AG08395 (cell line): Measurements from ENCODE around the gene ARHGEF33.

Experiments used
- DNase-seq: peaks from one replicate; pipeline ENCODE4 v3.0.0; 2012; ENCODE audit warnings: mixed read lengths, low spot score

The ARHGEF33 gene

DNA sequence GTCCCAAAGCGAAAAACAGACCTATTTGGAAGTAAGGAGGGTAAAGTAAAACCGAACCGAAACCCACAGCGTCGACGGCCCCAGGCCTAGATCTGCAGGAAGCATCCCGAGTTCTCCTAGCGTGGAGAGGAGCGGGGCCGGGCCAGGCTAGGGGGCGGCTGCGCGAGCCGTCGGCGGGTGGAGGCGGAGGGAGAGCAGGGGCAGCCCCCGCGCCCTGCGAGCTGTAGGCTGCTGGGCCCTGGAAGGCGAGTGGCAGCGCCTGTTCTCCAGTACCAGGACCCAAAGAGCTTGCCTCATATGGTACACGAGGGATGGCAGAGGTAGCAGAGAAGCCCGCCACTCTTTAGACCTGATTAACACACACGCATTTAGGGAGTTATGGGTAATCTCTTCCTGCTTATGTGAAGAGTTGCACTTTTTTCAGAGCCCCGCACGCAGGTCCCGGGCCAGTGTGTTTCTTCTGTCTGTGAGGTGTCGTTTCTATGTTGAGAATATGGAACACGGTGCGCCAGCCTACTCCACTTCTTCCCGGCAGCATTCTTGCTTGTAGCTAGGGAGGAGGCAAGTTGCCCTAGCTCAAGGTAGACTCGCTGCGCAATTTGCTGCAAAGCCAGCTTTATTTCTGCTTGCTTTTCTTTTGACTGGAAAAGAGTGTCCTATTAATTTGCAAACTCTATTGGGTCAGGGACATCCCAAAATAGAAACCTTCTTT, 71.1 kb downstream of the ARHGEF33 start:
- no peak for DNase-seq

DNA sequence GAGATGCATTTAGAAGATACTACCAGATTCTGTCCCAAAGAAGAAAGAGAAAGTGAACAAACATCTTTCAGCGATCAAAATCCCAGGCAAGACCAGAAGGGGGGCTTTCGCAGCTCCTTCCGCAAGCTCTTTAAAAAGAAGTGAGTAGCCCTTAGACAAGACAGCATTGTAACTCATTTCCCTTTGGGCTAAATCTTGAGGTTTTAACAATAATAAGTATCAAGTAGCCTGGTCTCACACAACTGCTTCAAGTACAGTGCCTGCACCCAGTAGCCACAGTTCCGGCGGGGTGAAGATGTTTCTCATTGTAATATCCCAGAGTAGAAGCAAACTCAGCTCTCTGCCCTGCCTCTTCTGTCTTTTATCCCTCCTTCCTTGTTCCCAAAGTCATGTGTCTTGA, 76.3 kb downstream of the ARHGEF33 start:
- DNase-seq: no peak

DNA sequence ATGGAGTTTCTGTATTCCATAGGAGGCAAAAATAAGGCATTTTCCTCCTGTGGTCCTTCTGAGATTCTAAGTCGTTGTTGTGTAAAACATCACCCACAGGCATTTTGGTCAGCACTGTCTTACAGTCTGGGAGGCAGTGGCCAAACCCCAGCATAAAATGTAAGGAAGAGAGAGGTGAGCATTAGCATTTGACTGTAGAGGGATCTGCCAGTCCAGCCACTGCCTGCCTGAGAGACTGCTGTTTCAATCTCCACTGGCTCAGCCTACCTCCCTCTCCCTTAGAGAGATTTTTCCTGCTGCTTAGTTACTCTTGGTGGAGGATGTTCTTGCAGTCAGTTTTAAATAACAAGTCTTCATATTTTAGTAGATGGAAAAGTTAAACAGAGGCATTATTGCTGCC, 77.0 kb downstream of the ARHGEF33 start:
- no peak for DNase-seq

DNA sequence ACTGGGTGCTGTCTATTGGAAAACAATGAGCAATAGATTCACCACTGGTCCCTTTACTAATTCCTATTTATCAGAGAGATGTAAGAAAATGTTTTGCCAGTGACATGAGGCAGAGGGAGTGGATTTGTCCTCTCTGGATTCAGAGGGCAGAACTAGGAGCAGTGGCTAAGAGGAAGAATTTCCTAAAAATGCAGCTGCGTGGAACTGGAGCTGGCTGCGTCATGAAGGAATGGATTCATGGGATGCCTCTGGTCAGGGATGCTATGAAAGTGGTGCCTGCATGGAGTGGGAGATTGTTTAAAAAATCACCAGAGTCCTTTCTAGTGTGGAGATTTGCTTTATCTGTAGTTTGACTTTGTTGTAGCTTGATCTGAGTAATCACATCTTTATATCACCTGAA, 78.3 kb downstream of the ARHGEF33 start:
- DNase-seq: no peak

DNA sequence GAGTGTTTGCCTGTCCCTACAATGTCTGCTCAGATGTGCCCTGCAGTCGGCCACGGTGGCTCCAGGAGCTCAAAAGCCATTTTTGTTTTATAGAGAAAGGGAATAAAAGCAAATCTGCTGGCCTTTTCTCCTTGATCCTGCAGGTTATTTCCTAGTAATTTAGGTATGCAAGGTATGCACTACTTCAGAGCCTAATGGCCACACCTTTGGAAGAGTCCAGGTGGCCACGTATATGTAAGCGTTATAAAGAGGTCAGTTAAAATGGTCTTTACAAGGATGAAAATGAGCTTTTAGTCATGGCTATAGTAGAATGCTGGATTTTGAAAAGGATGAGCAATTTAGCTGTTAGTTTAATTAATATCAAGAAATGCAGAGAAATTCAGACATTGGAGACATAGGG, 81.7 kb downstream of the ARHGEF33 start:
- no peak for DNase-seq

DNA sequence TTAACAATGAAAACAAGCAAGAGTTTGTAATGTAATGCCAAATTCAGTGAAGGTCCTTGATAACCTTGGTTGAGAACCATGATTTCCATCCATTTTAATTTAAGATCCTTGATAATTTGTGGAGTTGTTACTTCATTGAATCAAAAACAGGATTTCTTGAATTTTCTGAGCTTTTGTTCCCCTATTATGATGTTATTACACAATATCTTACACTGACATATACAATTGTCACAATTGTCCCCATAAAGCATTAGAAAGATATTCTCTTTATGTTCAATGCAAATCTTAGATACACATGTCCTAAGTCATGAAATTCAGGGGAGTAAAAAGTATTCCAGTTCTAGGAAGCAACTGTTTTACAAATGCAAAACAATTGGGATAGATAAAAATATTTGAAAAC, 83.6 kb downstream of the ARHGEF33 start:
- DNase-seq: no peak

DNA sequence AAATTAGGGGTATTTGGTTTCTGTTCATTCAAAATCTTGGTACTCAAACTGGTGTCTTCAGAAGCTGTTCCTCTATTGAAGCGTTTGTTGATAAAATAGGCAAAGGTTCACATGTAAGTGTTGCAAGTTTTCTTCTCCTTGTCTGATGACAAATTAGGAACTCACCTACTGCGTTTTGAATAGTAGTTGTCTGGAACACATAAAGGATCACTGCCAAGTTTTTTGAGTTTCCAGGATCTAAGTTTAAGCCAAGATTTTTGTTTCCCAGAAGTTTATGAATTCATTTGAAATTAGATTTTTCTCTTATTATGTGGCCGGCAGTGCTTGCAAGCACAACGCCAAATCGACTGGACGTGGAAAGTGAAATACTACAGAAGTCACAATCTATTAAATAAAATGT, 85.4 kb downstream of the ARHGEF33 start:
- DNase-seq: no peak

DNA sequence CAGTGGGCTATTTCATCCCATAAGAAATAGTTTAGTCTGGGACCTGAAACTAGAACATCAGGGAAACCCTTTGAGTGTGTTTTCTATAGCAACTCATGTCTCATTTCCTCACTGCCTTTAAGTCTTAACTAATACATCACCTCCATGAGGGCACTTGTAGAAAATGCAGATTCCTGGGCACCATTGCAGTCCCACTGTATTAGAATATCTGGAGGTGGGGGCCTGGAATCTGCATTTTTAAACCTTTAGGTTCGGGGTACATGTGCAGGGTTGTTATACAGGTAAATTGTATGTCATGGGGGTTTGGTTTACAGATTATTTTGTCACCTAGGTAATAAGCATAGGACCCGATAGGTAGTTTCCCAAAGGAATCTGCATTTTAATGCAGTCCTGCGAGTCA, 87.4 kb downstream of the ARHGEF33 start:
- no peak for DNase-seq

DNA sequence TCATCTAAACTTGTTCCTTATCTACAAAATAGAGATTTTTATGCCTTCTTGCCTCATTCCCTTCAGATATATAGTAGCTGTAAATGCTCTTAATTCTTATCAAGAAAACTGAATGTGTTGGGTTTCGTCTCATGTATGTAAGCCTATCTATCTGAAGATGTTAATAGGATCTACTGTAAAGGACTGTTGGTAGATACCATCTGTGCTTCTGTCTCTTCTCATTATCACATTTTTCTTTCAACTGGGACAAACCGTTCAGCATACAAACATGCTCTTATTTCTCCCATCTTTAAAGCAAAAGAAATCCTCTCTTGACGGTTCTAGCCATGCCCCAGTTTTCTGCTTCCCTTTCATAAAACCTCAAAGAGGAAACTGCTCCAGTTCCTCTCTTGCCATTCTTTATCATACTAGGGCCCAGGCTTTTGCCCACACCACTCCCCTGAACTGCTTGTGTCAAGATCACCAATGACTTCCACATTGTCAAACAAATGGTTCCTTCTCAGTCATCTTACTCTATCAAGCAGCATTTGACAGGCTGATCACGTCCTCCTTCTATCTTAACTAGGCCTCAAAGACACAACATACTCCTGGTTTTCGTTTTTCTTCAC, 88.7 kb downstream of the ARHGEF33 start:
- DNase-seq: no peak

DNA sequence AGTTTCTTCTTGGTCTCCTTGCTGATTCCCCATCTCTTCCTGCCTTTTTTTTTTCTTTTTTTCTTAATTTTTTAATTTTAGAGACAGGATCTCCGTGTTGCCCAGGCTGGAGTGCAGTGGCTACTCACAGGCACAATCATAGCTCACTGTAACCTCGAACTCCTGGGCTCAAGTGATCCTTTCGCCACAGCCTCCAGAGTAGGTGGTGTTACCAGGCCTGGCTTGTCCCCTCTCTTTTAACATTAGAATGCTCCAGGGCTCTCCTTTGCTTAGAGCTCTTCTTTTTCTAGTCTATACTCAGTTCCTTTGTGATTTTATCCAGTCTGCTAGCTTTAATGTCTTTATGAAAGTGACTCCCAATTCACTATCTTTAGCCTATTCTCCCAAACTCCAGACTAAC, 89.2 kb downstream of the ARHGEF33 start:
- DNase-seq: no peak

DNA sequence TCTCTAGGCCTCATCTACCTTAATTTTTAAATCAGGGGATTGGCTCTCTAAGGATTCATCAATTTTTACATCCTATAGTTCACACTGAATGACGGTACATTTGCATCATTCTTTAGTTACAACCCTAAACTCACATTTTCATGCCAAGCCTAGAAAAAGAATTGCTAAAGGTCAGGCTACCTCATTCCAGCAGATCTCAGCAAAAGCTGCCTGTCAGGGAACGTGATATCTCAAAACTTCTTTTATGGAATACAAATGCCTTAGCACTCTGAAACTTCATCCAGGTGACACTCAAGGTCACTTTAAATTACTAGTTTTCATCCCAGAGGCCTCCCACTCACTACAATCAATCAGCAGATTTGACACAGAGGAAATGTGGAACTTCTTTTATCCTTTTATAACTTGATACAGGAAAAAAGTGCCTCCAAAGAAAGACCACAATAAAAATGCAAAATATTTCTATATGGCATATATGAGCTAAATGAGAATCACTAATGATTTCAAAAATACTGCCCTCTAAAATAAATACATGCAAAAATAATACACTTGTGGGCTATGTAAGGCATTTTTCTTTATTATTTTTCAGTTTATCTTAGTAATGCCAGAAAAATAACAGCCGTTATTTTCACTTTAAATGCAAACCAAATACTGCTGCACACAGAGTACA, 91.5 kb downstream of the ARHGEF33 start:
- no peak for DNase-seq

DNA sequence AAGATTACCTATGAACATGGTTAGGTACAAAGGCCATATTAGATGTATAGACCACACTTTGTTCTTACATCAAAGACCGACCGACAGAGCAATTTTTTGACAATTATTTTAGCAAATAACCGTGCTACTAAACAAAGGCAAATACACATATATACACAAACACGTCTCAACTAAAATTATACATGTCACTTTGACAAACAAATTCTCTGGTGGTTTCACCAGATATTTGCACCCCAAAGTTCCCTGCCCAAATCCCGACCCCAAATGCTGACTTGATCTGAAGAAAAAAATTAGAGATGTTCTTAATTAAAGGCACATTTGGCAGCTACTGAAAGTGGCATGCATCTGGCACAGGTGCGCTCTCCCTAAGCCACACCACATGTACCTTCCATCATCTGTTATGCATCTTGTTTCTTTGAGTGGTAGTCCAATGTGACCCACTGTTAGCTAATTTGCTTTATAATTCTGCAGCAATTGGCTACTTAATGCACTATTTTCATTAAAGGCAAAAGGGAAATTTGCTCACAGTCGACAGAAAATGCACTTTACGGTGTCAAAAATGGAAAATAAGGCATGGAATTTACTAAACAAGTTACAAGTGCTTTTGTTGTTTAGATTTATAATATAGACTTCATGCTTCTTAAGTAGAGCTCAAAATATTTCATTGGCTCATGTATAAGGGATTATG, 92.1 kb downstream of the ARHGEF33 start:
- DNase-seq: no peak

DNA sequence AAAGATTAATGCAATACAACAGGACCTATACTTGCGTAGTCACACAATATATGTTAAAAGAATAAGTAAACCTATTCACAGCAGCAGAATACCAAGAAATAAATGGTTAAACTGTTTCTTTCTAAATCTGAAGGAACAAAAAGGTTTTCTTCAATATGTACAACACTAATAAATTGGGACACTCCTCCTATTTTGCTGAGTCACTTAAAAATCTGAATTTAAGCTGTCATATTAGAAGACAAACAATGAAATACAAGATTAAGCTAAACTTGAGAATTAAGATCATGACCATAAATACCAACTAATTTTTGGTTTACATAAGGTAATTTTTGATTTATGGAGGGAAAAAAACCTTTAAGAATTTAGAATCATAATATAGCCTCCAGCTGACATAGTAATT, 92.8 kb downstream of the ARHGEF33 start:
- no peak for DNase-seq

DNA sequence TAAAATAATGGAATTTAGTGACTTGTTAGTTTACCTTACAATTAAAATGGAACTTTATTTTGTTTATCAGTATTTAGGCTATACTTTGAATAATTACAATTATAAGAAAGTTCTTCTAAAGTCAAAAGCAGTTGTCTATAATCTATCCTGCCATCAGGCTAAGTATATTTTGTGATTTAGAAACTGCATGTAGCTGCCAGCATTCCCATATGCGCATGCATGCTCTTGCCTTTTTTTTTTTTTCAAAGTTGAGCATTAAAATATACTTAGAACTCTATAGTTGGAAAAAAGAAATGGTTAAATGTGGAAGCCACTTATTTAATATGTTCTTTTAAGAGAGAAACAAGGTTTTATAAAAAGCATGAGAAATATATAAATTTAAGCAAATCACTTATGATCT, 99.0 kb downstream of the ARHGEF33 start:
- DNase-seq: no peak

DNA sequence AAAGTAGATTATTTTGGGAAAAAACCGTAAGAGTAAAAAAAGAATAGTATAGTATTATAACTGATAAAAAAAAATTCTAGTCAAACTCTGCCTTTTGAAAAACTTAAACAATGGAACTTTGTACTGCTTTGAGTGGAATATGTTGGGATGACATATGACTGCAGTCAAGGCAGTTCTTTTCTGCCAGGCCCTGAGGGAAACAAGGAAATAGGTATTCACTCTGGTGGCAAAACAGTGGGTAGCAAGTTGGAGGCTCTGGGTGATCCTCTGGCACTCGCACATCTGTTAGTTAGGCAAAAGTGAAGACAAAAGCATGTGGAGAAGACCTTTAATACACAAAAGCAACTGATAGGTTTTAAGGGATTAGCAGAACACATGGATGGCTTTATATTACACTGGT, 102.2 kb downstream of the ARHGEF33 start:
- DNase-seq: no peak

DNA sequence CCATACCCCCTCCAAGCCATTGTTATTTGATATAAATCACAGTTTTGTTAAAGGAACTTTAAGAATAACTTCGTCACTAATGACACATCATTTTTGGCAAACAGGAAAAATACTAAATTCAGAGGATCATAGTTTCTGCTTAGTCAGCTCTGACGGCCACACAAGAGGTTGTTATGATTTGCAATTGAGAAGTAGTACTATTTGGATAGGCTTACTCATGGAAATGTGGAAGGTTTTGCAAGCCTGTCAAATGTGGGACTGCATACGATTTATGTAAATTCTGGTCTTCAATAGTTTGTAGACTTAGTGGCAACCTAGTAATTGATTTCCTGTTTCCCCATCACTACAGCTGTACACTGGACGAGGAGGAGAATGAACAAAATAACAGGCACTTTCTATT, 108.1 kb downstream of the ARHGEF33 start:
- DNase-seq: peak; percentile 74

DNA sequence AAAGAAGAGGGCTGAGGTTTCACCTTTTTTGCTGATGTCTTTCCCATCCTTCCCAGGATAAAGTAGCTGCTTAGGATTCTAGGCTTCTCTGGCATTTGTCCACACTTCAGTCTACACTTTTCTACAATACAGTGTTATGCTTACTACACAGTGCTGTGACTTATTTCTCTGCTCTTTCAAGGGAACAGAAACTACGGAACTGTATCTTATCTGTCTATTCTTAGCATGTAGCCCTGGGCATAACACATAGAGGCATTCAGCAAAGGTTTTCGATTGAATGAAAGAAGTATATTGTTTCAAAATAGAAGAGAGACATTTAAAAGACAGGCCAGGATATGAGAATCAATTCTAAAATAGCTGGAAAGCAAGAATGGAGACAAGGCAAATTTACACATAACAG, 110.9 kb downstream of the ARHGEF33 start:
- no peak for DNase-seq

DNA sequence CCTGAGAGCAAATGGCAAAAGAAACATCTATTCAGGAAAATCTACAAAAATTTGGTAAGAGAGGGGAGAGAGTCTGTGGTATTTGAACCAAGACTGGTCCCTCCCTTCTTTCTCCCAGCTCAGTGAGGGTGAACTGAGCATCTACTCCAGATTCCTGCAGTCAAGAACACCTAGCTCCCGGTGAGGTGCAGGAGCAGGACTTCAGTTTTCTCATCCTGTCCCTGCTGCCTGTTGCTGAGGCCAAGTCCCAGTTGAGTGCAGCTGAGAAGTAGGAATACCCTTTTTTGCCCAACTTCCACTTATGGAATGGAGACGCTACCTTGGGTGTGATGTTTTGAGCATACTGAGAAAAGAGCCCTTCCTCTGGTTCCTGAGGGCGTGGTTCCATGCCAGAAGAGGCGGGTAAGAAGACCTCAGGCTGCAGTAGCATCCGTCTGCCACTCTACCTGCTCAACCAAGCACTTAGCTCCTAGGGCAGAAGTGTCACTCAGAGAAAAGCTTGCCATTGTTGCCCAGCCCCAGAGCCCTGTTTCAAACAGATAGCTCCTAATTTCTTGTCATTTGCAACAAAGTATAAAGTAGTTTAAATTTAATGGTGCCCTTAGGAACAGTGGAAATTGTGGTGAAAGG, 118.3 kb downstream of the ARHGEF33 start:
- no peak for DNase-seq

DNA sequence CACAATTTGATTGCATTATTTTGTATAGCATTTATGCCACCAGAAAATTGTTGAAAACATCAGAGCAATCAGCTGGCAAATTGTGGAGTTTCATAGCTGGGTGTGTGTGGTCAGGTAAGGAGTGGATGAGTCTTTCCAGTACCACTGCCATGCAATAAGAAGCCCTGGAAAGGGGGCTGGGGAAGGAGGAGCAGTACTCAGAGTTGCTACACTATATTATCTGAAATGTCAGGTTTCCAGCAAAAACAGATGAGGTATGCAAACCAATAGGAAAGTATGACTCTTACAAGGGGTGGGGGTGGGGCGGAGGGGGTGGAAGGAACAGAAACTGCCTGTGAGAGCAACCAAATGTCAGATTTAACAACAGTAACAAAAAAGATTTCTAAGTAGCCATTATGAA, 119.0 kb downstream of the ARHGEF33 start:
- DNase-seq: no peak

DNA sequence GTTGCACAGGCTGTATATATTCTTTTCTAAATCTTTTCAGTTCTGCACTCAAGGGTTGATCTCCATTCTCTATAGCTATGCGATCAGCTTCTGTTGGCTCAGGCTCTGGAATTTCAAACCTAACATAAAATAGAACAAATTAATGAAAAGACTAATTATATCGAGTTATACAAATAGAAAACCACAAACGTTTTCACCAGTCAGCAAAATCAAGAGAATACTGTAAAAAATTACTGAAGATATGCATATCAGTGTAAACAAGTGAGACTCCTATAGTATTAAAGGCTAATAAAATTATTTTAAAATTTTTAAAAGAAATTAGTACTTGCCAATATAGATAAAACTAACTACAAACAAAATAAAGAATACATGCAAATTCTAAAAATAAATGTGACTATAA, 124.2 kb downstream of the ARHGEF33 start:
- no peak for DNase-seq

DNA sequence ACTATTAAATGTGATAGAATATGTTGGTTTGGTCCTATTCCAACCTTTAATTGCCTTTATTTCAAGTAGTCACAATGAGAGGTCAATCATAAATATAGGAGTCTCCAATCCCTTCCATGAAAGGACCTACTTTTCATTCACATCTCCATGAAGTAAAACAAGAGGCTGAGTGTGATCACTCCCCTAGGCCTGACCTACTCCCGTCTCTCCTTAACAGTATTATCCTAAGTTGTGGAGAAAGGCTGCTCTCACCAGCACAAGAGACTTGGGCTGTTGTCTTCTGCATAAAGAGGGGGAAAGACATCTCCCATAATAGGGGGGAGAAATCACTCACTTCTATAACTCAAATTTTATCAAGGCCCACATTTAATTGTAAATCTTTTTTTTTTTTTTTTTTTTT, 125.7 kb downstream of the ARHGEF33 start:
- no peak for DNase-seq

DNA sequence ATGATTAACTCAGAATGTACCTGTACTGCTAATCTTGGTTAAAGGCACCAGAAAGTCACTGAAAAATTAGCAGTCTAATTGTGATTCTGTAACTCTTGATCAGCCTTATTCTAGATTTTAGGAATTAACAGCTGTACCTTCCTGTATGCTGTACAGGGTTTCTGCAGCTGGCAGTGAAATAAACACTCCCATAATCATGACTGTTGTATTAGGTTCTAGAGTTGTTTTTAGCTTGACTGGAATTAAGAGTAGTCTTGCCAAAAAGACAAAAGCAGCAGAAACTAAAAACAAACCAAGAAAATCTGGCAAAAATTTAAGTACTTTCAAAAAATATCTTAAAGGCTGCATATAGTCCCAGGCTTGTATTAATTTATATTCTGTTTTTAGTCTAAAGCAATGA, 127.7 kb downstream of the ARHGEF33 start:
- no peak for DNase-seq

DNA sequence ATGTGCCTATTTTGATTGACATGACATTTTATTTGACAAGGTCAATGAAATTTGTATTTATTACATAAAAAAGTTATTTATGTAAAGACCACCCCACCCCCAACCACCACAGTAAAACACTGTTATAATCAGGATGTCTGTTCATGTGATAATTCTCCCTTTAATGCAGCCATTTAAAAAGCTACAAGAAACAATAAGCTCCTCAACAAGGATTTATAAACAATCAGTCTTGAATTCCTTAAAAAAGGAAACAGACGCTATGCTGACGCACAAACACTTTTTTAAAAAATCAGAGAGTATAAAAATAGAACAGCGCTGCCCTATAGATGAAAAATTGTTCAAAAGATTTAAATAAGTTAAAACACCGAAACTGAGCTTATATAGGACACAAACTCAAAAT, 129.0 kb downstream of the ARHGEF33 start:
- DNase-seq: no peak
